PFSK-1 (cell line): ENCODE data around the gene ZNF710.

Experiments
- FOXP2 ChIP-seq: optimal IDR thresholded peaks from 2 replicates; pipeline ENCODE3; 2011; ENCODE audit warnings: borderline replicate concordance, control low read depth, inconsistent platforms; ENCODE audit not compliant: insufficient read depth; ENCODE audit errors: extremely low read length, extremely low read depth
- POLR2AphosphoS5 ChIP-seq: IDR thresholded peaks from 2 replicates; pipeline ENCODE4 v1.6.1; 2012; ENCODE audit warnings: low read depth, mild to moderate bottlenecking, control low read depth, low read length, moderate library complexity
- REST ChIP-seq, 2 experiments: IDR thresholded peaks; 2 replicates each; pipeline versions ENCODE4 v1.6.1 to v1.8.0; 2011 to 2012; ENCODE audit warnings: low read depth in 2 of 2, low read length in 2 of 2, control low read depth in 1 of 2, inconsistent platforms in 1 of 2, mild to moderate bottlenecking in 1 of 2, moderate library complexity in 1 of 2; ENCODE audit not compliant: insufficient read depth in 1 of 2
- SIN3A ChIP-seq: IDR thresholded peaks from 2 replicates; pipeline ENCODE4 v1.6.1; 2012; ENCODE audit warnings: mild to moderate bottlenecking, low read length, moderate library complexity, borderline replicate concordance; ENCODE audit not compliant: insufficient read depth
- TAF1 ChIP-seq: IDR thresholded peaks from 2 replicates; pipeline ENCODE4 v1.6.1; 2012; ENCODE audit warnings: low read length, control low read depth, borderline replicate concordance; ENCODE audit not compliant: insufficient read depth

The ZNF710 gene

GRCh38 chr15:90029024-90029423 lies 27.9 kb downstream of the ZNF710 start:
- TF ChIP-seq TAF1 (no peak), REST (IDR thresholded peaks at IDR 0.05; ENCODE audit: insufficient read depth in 1 of 2, low read depth in 2 of 2, low read length in 2 of 2) (no peak), POLR2AphosphoS5 (no peak), SIN3A (no peak), FOXP2 (no peak)

GRCh38 chr15:90030376-90030775 lies 29.3 kb downstream of the ZNF710 start:
- TF ChIP-seq POLR2AphosphoS5 (no peak), REST (IDR thresholded peaks at IDR 0.05; ENCODE audit: insufficient read depth in 1 of 2, low read depth in 2 of 2, low read length in 2 of 2) (no peak), FOXP2 (no peak), SIN3A (no peak), TAF1 (no peak)

DNA sequence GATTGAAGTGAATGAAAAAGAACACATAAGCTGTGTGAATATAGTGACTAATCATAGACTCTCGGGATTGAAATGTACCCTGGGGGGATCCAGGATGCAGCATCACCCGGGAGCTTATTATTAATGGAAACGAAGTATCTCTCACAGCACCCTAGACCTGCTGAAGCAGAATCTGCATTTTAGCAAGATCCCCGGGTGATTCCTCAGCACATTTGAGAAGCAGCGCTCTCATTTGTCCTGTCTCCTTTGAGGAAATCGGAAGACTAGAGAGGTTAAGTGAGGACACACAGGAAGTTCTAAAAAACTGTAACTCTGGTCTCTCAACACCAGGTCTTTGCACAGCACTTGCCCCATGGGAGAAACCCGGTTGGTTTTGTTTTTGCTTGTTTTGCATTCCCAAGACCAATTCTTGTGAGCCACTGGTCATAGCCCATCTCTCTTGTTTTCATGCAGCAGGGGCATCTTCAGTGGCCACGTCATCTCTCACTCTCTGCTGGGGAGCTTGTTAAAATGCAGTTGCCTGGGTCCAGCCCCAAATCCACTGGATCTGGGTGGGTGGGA lies 30.2 kb downstream of the ZNF710 start:
- no peak for TF ChIP-seq SIN3A
- no peak for TF ChIP-seq POLR2AphosphoS5
- no peak for TF ChIP-seq TAF1
- TF ChIP-seq REST (IDR thresholded peaks at IDR 0.05; ENCODE audit: insufficient read depth in 1 of 2, low read depth in 2 of 2, low read length in 2 of 2): no peak
- no peak for TF ChIP-seq FOXP2

- TF ChIP-seq POLR2AphosphoS5 (no peak), TAF1 (no peak), REST (IDR thresholded peaks at IDR 0.05; ENCODE audit: insufficient read depth in 1 of 2, low read depth in 2 of 2, low read length in 2 of 2) (no peak), SIN3A (no peak), FOXP2 (no peak)
These were observed 31.9 kb downstream of the ZNF710 start for GRCh38 chr15:90033006-90033405.
